ENCODE results near the gene MYOD1.

- TF ChIP-seq CTCF (IDR thresholded peaks at IDR 0.05) (no peak), POLR2A (IDR thresholded peaks at IDR 0.05) (no peak)
Measured at GRCh38 chr11:17700991-17701390, 18.4 kb upstream of the MYOD1 start.
